Measurements from ENCODE around the gene ZMYM4.
"Not testable (repeated sequence)": the region's sequence is repeated elsewhere in the genome, so short reads cannot be mapped to it uniquely, and the experiment has no call there.

The ZMYM4 gene

GRCh38 chr1:35461966-35462651 lies 193.6 kb downstream of the ZMYM4 start:
- DNase-seq: no peak

GRCh38 chr1:35463232-35463631 lies 194.7 kb downstream of the ZMYM4 start:
- no peak for DNase-seq

DNA sequence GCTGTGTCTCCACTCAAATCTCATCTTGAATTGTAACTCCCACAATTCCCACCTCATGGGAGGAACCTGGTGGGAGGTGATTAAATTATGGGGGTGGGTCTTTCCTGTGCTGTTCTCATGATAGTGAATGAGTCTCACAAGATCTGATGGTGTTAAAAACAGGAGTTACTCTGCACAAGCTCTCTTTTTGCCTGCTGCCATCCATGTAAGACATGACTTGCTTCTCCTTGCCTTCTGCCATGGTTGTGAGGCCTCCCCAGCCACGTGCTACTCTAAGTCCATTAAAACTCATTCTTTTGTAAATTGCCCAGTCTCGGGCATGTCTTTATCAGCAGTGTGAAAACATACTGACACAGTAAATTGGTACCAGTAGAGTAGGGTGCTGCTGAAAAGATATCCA lies 195.2 kb downstream of the ZMYM4 start:
- DNase-seq: not testable (repeated sequence)

- no peak for DNase-seq
Observed at GRCh38 chr1:35466120-35466519, 197.6 kb downstream of the ZMYM4 start.

GRCh38 chr1:35470977-35471613 lies 202.6 kb downstream of the ZMYM4 start:
- no peak for DNase-seq
